GM23248 (cell line): ENCODE data around the gene SVOPL. TPM values are rescaled to one million over a fixed set of nuclear protein-coding genes. Genes with fewer than 3 reads are reported as not detected.

Experiments used
- DNase-seq: peaks from one replicate; pipeline ENCODE4 v3.0.0-alpha.2; 2015
- H2AFZ ChIP-seq: fragments of 200-600 bp; sonication (generic); 2 replicates; pipeline ENCODE4 v1.6.1; 2016; ENCODE audit warnings: antibody characterized with exemption
- H3F3A ChIP-seq: fragments of 200-600 bp; sonication (generic); 2 replicates; pipeline ENCODE4 v1.6.1; 2016; ENCODE audit warnings: mild to moderate bottlenecking, antibody characterized with exemption, mixed run types; ENCODE audit not compliant: insufficient read depth
- H3K27ac ChIP-seq: fragments of 200-600 bp; sonication (generic); 2 replicates; pipeline ENCODE4 v1.5.1; 2016; ENCODE audit warnings: mild to moderate bottlenecking
- H3K27me3 ChIP-seq: fragments of 200-600 bp; sonication (generic); replicated peaks from 2 replicates; pipeline ENCODE4 v1.6.1; 2016; ENCODE audit warnings: mild to moderate bottlenecking; ENCODE audit not compliant: insufficient read depth
- H3K36me3 ChIP-seq: fragments of 200-600 bp; sonication (generic); 2 replicates; pipeline ENCODE4 v1.6.1; 2016; ENCODE audit warnings: low read depth, mild to moderate bottlenecking
- H3K4me1 ChIP-seq: fragments of 200-600 bp; sonication (generic); 2 replicates; pipeline ENCODE4 v1.6.1; 2016; ENCODE audit warnings: mild to moderate bottlenecking; ENCODE audit not compliant: insufficient read depth
- H3K4me2 ChIP-seq: fragments of 200-600 bp; sonication (generic); one replicate; pipeline ENCODE4 v1.6.1; 2016; ENCODE audit warnings: mild to moderate bottlenecking; ENCODE audit not compliant: unreplicated experiment
- H3K4me3 ChIP-seq: fragments of 200-600 bp; sonication (generic); 2 replicates; pipeline ENCODE4 v1.5.1; 2016; ENCODE audit warnings: mild to moderate bottlenecking
- H3K79me2 ChIP-seq: fragments of 200-600 bp; sonication (generic); 2 replicates; pipeline ENCODE4 v1.6.1; 2016; ENCODE audit warnings: mild to moderate bottlenecking; ENCODE audit not compliant: insufficient read depth
- H3K9ac ChIP-seq: fragments of 200-600 bp; sonication (generic); 2 replicates; pipeline ENCODE4 v1.6.1; 2016; ENCODE audit warnings: mild to moderate bottlenecking
- H3K9me2 ChIP-seq: fragments of 200-600 bp; sonication (generic); 2 replicates; pipeline ENCODE4 v1.6.1; 2016; ENCODE audit warnings: mixed run types, mild to moderate bottlenecking, moderate library complexity; ENCODE audit not compliant: insufficient read depth
- H3K9me3 ChIP-seq: fragments of 200-600 bp; sonication (generic); one replicate; pipeline ENCODE4 v1.6.1; 2017; ENCODE audit warnings: low read depth
- H4K20me1 ChIP-seq: fragments of 200-600 bp; sonication (generic); 2 replicates; pipeline ENCODE4 v1.6.0; 2016; ENCODE audit not compliant: insufficient read depth
- EZH2 ChIP-seq: fragments of 200-600 bp; sonication (generic); IDR thresholded peaks from 2 replicates; pipeline ENCODE4 v1.6.1; 2018; ENCODE audit warnings: antibody characterized with exemption, mild to moderate bottlenecking; ENCODE audit not compliant: insufficient read depth, poor library complexity, severe bottlenecking
- EZH2phosphoT487 ChIP-seq: fragments of 200-600 bp; sonication (generic); IDR thresholded peaks from 2 replicates; pipeline ENCODE4 v1.6.1; 2018; ENCODE audit warnings: antibody characterized with exemption, moderate library complexity, mild to moderate bottlenecking, low read depth; ENCODE audit not compliant: insufficient read depth
- WGBS, 2 experiments: methylation state at CpG; one replicate each; pipeline ENCODE4 v1.1.6; 2015 to 2017; ENCODE audit warnings: low lambda C conversion rate in 2 of 2, low coverage in 1 of 2; ENCODE audit errors: missing lambda C conversion rate in 2 of 2; 5-methylcytosine and 5-hydroxymethylcytosine counted together
- in situ Hi-C: fragments of 300-500 bp; cut with MboI; formaldehyde crosslinking; loops from 2 replicates; pipeline ENCODE4 v1.15.0; 2020
- polyA plus RNA-seq: library from polyadenylated mRNA; unstranded; fragments of >200 nt; fragmentation: Nextera tagmentation; extraction: Ambion mirVana; gene quantifications from 2 replicates; pipeline ENCODE4 v1.2.1, GENCODE V29; 2016
- total RNA-seq: library from RNA; depleted of rRNA; stranded (reverse); fragments of >200 nt; shearing (Covaris generic); gene quantifications from 2 replicates; pipeline ENCODE4 v1.2.3, GENCODE V29; 2014

The SVOPL gene
- total and polyA plus RNA-seq, 2 experiments from 2014 or later = not detected

DNA sequence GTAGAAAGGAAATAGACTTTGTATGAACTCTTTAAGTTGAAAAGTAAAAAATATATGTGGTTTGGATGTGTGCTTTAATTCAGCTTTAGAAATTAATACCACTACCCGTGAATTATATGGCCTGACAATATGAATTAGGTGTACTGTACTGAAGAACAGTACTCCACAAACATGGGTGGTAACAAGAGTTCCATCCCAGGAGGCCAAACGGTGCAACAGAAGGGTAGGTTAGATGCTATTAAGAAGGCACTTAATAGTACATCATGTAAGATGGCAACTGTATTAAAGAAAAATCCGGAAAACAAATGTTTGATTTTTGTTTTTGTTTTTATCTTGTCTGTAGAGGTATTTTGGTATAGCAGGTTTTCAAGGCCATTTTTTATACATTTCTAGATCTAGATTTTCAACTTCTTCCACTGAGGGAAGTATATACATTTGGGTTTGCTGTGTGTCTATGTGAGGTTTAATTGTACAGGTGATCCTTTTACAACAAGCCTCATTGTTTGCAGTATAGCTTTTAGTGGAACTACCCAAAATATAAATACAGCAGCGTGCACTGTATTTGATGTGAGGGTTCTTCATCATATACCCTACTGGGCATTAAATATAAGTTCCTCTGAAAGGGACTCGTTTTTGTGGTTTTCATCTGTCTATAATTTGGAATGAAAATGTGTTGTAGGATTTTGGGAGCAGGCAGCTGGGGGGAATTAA, 115.7 kb downstream of the SVOPL start:
- Histone ChIP-seq H3K79me2 (no peaks in the 10 kb centered on the region), H3K27me3 (no peaks in the 10 kb centered on the region), H3K9me2 (no peaks in the 10 kb centered on the region), H3K4me3 (no peak overlapping the region), H3F3A (no peaks in the 10 kb centered on the region), H3K27ac (no peak overlapping the region), H3K9me3 (no peaks in the 10 kb centered on the region), H2AFZ (no peak overlapping the region), H3K36me3 (peaks cover 23% of the 10 kb centered on the region), H3K4me2 (no peak overlapping the region), H3K4me1 (peaks cover 6% of the 10 kb centered on the region), H3K9ac (no peak overlapping the region), H4K20me1 (no peaks in the 10 kb centered on the region)
- 77 to 78% methylated on average over 5 of the region's 5 CpGs for WGBS, 2 experiments
- in situ Hi-C loops = no loop called here
- TF ChIP-seq EZH2 = no peak
- TF ChIP-seq EZH2phosphoT487 = no peak
- DNase-seq = no peak

DNA sequence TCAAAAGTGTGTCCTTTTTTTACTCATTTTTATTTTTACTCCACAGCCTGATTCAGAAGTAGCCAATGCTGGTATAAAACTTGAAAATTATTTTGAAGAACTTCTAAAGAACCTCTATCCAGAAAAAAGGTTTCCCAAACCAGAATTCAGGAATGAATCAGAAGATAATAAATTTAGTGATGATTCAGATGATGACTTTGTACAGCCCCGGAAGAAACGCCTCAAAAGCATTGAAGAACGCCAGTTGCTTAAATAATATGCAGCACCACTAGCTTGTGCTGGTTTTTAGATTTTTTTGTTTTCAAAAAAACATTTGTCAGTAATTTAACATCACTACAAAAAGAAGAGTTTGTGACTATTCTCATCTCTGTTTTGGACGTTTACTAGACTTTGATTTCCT, 116.5 kb downstream of the SVOPL start:
- DNase-seq = peak; percentile 24
- H4K20me1 ChIP-seq = no peaks in the 10 kb centered on the region
- TF ChIP-seq EZH2 (no peak), EZH2phosphoT487 (no peak)
- H3K36me3 ChIP-seq = peaks cover 23% of the 10 kb centered on the region
- H3K27ac ChIP-seq = no peak overlapping the region
- no peaks in the 10 kb centered on the region for H3K9me2 ChIP-seq
- no peak overlapping the region for H3K4me3 ChIP-seq
- WGBS, 2 experiments = 84 to 91% methylated on average over 4 of the region's 4 CpGs
- in situ Hi-C loops = no loop called here
- H3K4me1 ChIP-seq = peaks cover 6% of the 10 kb centered on the region
- no peaks in the 10 kb centered on the region for H3K9me3 ChIP-seq
- no peak overlapping the region for H3K9ac ChIP-seq
- no peaks in the 10 kb centered on the region for H3K27me3 ChIP-seq
- no peak overlapping the region for H3K4me2 ChIP-seq
- H3F3A ChIP-seq = no peaks in the 10 kb centered on the region
- H2AFZ ChIP-seq = no peak overlapping the region
- H3K79me2 ChIP-seq = no peaks in the 10 kb centered on the region

DNA sequence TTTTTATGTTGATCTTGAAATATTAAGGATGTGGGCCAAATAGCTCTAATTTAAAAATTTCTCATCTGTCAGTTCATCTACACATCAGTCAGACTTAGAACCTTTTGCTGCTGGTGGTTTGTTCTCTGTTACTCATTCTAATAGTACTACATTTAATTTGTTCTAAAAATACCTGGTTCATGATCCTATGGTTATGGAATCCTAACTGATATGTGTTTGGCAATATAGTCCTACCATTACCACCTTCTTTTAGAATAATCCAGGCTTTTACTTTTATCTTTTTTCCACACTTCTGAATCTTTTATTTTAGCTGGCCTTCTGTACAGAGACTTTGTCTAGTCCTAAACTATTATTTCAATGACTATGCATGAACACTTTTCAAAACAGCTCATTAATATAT, 116.9 kb downstream of the SVOPL start:
- Histone ChIP-seq H3K4me2 (no peak overlapping the region), H3K79me2 (no peaks in the 10 kb centered on the region), H3K27ac (no peak overlapping the region), H3K36me3 (peaks cover 23% of the 10 kb centered on the region), H3K4me1 (peaks cover 6% of the 10 kb centered on the region), H3F3A (no peaks in the 10 kb centered on the region), H3K9me2 (no peaks in the 10 kb centered on the region), H3K9ac (no peak overlapping the region), H3K9me3 (no peaks in the 10 kb centered on the region), H4K20me1 (no peaks in the 10 kb centered on the region), H2AFZ (no peak overlapping the region), H3K27me3 (no peaks in the 10 kb centered on the region), H3K4me3 (no peak overlapping the region)
- DNase-seq = peak; percentile 9
- in situ Hi-C loops = no loop called here
- TF ChIP-seq EZH2phosphoT487 (no peak), EZH2 (no peak)

DNA sequence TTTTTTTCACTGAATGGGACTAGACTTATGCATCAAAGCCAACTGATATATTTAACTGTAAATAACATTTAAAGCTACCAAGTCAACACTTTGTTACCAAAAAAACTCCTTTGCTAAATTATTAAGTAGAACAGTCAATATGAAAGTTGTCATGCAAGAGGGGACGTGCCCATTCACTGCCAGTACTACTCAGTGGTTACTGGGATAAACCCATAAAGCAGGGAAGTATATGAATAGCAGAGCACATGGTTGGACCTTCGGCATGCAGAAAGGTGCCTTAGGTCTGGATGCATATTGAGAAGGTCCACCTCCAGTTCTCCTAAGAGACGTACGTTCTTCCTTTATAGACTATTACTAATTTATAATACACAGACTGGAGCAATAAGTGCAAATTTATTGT, 120.1 kb downstream of the SVOPL start:
- H3K9me2 ChIP-seq = no peaks in the 10 kb centered on the region

More for the DNA sequence above, 120.1 kb downstream of the SVOPL start:
- WGBS, 2 experiments = 97% methylated on average over 4 of the region's 4 CpGs
- peaks cover 25% of the 10 kb centered on the region for H3K36me3 ChIP-seq
- H3K4me3 ChIP-seq = no peak overlapping the region
- H3K4me2 ChIP-seq = no peak overlapping the region
- no peaks in the 10 kb centered on the region for H3F3A ChIP-seq
- H3K4me1 ChIP-seq = peaks cover 6% of the 10 kb centered on the region
- H4K20me1 ChIP-seq = no peaks in the 10 kb centered on the region
- no peak for TF ChIP-seq EZH2phosphoT487
- no peak for TF ChIP-seq EZH2
- no peak overlapping the region for H2AFZ ChIP-seq
- no peak for DNase-seq
- in situ Hi-C loops = no loop called here
- no peak overlapping the region for H3K9ac ChIP-seq
- no peaks in the 10 kb centered on the region for H3K27me3 ChIP-seq
- no peaks in the 10 kb centered on the region for H3K9me3 ChIP-seq
- no peak overlapping the region for H3K27ac ChIP-seq
- H3K79me2 ChIP-seq = no peaks in the 10 kb centered on the region
